ENCODE measurements around the gene NTRK2.

Gene NTRK2
- total RNA-seq = 0 to 3.7 (median 0.38) reads per million in 3 experiments

DNA sequence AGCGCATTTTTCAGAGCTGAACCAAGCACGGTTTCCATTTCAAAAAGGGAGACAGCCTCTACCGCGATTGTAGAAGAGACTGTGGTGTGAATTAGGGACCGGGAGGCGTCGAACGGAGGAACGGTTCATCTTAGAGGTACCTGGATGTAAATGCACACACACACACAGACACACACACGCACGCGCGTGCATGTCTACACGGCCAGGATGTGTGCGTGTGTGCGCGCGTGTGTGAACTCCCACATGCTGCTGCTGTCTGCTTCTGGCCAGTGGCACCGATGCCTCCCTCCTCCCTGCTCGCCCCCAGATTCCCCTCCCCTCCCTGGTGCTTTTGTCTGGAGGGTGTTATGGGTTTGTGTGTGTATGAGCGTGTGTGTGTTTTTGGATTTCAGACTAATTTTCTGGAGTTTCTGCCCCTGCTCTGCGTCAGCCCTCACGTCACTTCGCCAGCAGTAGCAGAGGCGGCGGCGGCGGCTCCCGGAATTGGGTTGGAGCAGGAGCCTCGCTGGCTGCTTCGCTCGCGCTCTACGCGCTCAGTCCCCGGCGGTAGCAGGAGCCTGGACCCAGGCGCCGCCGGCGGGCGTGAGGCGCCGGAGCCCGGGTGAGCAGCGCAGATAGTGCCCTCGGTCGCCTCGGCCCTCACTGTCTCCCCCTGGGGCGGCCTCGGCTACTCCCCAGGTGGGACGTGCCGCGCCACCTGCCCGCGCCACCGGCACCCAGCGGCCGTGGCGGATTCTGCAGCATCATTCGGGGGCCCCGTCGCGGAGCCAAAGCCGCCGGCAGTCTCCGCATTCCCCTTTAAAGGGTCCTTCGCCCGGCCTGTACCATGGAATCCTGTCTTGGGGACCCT is at the start of gene NTRK2:
TSS of gene NTRK2 (plus strand) at position 442 of the 850 bp plus-strand sequence. CDS start 1,020 bp downstream, outside the sequence.
- DNase-seq = peak; percentile 3

DNA sequence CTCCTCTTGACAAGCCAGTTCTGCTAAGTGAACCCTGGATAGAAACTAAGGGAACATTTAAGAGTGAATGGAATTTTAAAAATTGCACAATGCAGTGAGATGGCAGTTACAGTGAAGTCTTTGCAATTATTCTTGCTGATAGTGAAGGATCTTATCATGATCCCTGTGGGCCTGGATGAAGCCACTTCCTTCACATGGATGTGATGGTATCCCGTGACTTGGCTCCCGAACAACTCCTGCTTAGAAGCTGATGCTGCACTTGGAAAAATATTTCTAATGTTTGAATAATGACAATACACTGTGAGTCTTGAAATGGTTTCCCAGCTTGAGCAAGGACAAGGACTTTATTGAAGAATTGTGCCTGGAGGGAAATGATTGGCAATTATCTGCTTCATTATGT is 49.2 kb upstream of the NTRK2 start:
- no peak for DNase-seq

GRCh38 chr9:84621811-84622210 is 47.7 kb upstream of the NTRK2 start:
- DNase-seq = no peak

DNA sequence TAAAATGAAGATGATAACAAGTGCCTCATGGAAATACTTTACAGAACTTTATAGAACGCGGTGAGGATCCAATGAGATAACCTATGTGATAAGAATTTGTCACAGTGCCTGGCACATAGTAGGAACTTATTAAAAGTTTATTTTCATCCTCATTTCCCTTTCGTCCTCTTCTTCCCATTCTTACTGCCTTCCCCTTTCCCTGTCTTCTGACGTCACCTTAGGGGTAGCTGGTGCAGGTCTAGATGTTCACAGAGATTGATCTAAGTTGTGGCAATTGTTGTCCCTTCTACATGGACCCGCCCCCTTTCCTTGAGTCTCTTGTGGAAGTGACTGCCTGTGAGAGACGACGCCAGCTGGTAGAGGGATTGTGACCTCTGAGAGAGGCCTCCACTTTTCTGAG is 46.5 kb upstream of the NTRK2 start:
- no peak for DNase-seq

GRCh38 chr9:84636436-84636835 is 33.1 kb upstream of the NTRK2 start:
- no peak for DNase-seq

GRCh38 chr9:84642553-84643141 is 26.9 kb upstream of the NTRK2 start:
- DNase-seq = no peak

- no peak for DNase-seq
Observed at GRCh38 chr9:84647699-84648098, 21.8 kb upstream of the NTRK2 start.

GRCh38 chr9:84652496-84653120 is 16.9 kb upstream of the NTRK2 start:
- DNase-seq = no peak

DNA sequence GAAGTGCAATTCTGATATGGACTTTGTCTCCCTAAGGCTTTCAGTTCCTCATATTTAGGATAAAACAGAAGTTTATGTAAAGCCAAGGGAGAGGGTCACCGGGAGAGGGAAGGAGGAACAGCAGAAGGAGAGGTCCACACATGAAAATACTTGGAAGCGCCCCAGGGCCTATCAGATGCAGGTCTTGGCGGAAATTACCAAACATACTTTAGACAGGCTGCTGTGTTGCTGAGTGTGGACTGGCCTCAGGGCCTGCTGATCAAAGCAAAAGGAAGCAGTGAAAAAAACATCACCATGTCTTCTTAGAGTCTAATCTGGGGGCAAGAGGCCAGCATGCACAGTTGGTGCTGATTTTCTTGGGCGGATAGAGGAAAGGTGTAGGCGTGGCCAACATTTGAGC is 14.1 kb upstream of the NTRK2 start:
- DNase-seq = no peak

- DNase-seq = no peak
Observed at GRCh38 chr9:84659313-84659712, 10.2 kb upstream of the NTRK2 start.

- no peak for DNase-seq
Observed at GRCh38 chr9:84659773-84660172, 9.8 kb upstream of the NTRK2 start.

DNA sequence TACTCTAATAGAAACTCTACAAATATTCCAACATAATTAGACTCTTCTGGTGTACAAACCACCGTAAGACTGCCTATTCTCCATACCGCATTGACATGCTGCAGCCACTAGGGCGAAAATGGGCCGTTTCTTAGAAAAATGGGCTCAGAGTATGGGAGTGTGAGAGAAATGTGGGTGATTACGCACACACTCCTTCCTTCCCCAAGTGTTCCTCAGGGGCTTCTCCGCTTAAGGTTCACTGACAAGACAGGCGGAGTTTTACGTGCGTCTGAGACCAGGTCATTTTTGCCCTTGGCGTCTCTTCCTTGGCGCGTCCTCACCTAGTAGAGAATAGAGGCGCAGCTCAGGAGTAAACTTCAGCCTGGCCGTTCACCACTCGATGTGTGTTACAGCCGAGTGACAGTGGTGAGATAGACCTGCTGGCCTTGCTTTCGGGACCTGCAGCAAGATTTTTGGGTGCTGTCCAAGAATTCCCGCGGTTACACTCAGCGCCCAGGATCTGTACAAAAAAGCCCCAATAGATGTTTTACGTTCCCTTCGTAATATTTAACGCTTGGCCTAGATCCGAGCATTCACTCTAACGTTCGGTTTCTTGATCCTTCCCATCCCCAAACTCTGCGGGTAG is 1.8 kb upstream of the NTRK2 start:
- DNase-seq = no peak

DNA sequence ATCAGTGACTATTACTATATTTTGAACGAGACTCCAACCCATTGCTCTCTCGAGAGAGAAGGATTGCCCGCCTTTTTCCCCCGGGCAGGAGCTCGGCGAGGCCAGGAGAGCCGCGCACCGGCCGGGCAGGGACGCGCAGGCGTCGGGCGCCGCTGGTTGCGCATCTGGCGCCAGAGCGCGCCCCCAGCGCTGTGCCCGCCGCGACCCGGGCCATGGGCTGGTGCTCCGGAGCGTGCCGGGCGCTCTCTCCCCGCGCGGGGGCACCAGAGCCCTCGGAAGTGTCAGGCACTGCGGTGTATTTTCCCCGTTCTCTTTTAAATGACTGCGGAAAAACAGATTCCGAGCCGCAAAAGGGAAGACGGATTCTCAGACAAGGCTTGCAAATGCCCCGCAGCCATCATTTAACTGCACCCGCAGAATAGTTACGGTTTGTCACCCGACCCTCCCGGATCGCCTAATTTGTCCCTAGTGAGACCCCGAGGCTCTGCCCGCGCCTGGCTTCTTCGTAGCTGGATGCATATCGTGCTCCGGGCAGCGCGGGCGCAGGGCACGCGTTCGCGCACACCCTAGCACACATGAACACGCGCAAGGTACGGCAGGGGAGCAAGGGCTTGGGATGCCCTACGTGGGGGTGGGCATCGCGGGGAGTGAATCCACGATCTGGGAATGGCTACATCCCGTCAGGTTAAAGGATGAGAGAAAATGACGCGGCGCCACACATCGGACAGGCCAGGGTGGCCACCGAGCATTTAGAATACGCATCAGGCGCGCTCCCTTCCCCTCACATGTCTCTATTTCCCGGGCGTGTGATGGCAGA is 1.1 kb upstream of the NTRK2 start:
- DNase-seq = peak; percentile 8

DNA sequence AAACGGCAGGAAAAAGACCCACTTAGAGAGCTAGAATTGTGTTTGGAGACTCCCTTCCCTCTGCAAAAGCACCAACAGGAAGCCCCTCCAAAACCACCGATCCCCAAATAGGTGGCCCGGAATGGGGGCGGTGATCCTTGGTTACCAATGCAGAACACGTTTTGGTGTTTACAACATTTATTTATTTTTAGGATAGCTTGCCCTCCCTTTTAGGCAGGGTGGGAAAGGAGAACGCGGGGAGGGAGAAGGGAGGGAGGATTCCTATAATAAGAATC is 579 bp upstream of the NTRK2 start:
- no peak for DNase-seq

GRCh38 chr9:84670138-84671041 is 861 bp downstream of the NTRK2 start:
- DNase-seq = no peak

DNA sequence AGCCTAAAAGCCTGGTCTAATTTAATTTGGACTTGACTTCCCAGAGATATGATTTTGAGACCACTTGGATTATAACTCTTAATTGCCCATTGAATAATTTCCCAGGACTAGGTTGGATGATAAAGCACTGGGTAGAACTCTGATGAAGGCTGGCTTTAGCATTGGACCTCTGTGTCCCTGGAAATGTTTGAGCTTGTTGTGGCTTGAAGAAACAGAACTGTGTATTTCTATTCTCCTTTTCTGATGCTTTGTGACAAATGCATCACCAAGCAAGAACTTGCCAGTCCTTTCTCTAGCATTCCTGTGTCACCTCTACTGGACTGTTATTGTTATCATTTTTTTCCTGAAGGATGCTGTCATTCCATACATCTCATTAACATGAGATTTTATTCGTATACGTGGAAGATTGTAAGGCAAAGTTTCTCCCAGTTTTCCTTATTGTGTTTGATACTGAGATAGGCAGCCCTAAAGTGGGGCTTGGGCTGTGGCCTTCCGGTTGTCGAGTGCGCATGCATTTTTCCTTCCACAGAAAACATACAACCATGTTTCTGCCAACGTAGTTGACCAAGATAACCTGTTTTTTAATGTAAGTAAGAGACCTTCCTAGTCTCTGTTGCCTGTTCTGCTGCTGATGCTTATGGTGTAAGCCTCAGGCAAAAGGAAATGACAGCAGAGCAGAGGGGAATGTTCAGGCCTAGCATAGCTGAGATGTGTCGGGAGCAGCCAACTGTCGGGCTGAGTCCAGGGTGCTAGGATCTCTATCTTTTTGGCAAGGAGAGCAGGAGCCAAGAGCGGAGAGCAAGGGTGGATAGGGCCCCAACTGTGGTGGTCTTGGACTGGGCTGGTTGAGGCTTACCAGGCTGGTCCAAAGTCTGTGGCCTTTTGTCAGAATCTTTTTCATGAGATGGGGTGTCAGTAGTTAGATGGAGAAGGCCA is 2.3 kb downstream of the NTRK2 start:
- no peak for DNase-seq

DNA sequence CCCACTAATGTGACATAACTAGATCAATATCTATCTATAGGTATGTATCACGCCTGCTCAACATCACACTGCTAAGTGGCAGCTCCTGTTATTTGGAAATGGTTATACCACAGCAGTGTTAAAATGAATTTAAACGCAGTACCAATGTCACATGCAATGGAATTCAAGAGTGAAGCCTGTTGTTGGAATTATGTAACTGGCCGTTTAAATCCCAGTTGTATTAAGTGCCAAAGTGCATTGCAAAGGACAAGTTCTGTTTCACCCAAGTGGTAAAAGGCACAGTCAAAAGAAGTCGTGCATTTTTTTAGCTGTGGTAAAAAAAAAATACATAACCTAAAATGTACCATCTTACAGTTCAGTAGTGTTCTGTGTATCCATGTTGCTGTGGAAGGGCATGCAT is 4.3 kb downstream of the NTRK2 start:
- no peak for DNase-seq

DNA sequence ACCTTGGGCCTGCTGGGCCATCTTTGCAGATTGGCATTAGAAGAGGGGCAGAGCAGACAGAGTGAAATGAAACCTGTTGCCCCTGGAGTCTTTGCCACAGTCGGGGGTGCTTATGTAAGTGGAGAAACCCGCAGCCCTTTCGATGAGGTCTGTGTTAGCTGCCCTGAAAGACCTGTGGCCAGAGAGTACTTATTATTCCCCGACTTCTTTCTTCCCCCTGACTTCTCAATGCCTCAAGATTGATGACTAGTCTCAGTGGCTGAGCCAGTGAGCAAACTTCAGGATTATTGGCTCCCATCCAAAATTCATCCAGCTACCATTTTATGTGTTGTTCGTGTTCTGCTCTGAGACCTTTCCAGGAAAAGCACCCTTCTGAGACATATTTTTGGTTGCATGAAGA is 7.6 kb downstream of the NTRK2 start:
- DNase-seq = no peak

DNA sequence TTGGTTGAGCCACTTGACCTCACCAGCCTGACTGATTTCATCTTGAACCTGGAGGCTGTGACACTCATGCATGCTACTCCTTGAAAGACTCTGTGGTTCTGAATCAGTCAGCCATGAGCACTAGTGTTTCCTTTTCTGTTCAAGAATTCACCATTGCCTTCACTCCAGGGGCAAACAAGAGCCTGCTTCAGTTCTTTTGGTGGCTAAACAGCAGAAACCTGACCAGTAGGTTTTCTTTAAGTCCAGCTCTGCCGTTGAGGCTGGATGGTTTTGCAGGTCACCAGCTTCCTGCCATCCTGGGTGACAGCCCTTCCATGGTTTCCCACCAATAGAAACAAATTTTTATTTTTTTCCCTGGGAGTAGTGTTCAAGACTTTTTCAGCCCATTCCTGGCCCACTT is 10.0 kb downstream of the NTRK2 start:
- DNase-seq = no peak

- no peak for DNase-seq
Observed at GRCh38 chr9:84681516-84682285, 12.2 kb downstream of the NTRK2 start.
